HL-60/S4 treated with phorbol 12-myristate 13-acetate at 8.2 ng/mL for 4 days and 3 days (cell line): ENCODE measurements around the gene GGT7.
"Not testable (repeated sequence)": the region's sequence is repeated elsewhere in the genome, so short reads cannot be mapped to it uniquely, and the experiment has no call there.

Experiments
- in situ Hi-C: fragments of 300-500 bp; cut with MboI; formaldehyde crosslinking; loops from 2 replicates; pipeline ENCODE4 v1.15.0; 2022; ENCODE audit warnings: low sequenced_read_pairs

The GGT7 gene, protein sequence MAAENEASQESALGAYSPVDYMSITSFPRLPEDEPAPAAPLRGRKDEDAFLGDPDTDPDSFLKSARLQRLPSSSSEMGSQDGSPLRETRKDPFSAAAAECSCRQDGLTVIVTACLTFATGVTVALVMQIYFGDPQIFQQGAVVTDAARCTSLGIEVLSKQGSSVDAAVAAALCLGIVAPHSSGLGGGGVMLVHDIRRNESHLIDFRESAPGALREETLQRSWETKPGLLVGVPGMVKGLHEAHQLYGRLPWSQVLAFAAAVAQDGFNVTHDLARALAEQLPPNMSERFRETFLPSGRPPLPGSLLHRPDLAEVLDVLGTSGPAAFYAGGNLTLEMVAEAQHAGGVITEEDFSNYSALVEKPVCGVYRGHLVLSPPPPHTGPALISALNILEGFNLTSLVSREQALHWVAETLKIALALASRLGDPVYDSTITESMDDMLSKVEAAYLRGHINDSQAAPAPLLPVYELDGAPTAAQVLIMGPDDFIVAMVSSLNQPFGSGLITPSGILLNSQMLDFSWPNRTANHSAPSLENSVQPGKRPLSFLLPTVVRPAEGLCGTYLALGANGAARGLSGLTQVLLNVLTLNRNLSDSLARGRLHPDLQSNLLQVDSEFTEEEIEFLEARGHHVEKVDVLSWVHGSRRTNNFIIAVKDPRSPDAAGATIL

DNA sequence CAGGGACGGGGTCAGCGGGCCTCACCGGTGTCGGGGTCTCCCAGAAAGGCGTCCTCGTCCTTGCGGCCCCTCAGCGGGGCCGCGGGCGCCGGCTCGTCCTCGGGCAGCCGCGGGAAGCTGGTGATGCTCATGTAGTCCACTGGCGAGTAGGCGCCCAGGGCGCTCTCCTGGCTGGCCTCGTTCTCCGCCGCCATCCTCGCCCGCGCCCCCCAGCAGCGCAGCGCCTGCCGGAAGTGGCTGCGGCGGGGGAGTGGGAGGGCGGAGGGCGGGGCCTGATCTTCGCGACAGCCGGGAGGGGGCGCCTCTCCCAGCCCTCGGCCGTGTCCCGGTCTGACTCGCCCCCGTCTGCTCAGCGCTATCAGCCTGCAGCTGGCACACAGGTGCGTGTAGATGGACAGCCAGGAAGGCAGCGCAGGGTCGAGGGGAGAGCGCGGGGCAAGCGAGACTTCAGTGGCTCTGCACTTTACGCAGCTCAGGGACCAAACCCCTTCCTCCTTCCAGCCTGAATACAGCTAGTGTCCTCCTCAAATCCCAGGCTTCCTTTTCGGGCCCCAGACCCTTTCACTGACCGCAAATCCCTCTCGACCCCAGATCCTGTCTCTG is at the start of gene GGT7:
GGT7 (minus strand) TSS at position 235 of the 603 bp plus-strand sequence; CDS start at position 194, 41 bp downstream.
- in situ Hi-C loops = no loop called here

- in situ Hi-C loops = no loop called here
Measured at GRCh38 chr20:34921436-34921835, 48.8 kb upstream of the GGT7 start.

GRCh38 chr20:34920055-34920454 is 47.4 kb upstream of the GGT7 start:
- in situ Hi-C loops = no loop called here

- in situ Hi-C loops = no loop called here
Measured at GRCh38 chr20:34916774-34917354, 44.2 kb upstream of the GGT7 start.

GRCh38 chr20:34915749-34916455 is 43.2 kb upstream of the GGT7 start:
- in situ Hi-C loops = no loop called here

GRCh38 chr20:34915131-34915530 is 42.5 kb upstream of the GGT7 start:
- in situ Hi-C loops = no loop called here

DNA sequence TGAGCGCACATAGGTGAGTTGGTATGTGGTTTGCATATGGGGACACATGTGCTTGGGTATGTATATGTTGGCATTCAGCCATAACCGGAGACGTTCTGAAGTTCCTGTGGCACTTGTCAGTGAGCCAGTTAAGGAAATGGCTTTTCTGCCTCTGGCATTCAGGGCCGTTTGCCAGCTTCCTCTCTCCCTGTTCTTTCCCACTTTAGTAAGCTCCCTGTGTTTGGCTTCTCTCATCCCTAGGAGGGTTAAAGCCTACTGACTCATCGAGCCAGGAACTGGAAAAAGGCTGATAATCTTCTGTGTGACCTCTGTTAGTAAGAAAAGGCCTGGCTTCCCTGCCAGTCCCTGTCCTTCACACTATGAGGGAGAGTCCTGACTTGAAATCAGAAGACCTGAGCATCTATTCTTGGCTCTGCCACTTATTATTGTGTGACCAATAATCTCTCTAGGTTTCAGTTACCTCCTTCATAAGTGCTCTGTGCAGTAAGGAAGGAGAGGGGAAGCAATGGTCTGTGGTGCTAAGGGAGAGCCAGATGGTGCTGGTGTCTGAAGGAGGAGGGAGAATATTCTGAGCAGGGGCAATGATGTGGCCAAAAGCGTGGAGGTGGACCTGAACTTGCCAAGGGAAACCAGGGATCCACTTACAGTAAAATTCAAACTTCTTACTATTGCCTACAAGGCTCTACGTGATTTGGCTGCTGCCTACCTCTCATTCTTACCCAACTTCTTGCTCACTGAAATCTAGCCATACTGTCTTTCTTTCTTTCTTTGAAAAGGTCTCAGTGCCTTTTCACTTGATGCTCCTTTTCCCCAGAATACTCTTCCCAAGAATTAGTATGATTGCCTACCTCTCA is 35.2 kb upstream of the GGT7 start:
- in situ Hi-C loops = no loop called here

- in situ Hi-C loops = no loop called here
Measured at GRCh38 chr20:34904202-34904621, 31.6 kb upstream of the GGT7 start.

GRCh38 chr20:34898731-34899130 is 26.1 kb upstream of the GGT7 start:
- in situ Hi-C loops = not testable (repeated sequence)

DNA sequence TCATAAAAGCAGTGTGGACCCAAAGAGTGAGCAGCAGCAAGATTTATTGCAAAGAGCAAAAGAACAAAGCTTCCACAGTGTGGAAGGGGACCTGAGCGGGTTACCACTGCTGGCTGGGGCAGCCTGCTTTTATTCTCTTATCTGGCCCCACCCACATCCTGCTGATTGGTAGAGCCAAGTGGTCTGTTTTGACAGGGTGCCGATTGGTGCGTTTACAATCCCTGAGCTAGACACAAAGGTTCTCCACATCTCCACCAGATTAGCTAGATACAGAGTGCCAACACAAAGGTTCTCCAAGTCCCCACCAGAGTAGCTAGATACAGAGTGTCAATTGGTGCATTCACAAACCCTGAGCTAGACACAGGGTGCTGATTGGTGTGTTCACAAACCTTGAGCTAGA is 25.5 kb upstream of the GGT7 start:
- in situ Hi-C loops = not testable (repeated sequence)

DNA sequence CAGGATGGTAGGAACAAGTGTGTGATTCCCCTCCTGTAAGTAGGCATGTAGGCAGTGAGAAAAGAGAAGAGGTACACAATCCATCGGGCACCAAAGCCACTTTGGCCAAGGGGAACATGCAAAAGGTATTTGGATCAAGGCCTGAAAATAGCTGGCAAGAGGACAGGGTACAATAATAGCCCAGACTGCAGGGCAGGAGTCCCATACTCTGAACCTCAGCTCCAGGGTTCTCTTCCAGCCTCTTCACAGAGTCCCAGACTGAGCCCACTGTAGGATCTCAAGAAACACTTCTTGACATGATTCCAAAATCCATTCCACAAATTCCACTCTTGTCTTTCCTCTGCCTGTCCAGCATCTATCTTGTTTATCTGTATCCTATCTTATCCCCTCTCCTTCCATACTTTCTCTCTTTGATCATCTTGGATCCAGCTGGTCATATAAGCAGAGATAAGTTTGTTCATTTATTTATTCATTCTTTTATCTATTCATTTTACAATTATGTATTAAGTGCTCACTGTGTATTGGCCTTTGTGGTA is 23.5 kb upstream of the GGT7 start:
- in situ Hi-C loops = no loop called here

GRCh38 chr20:34895465-34895864 is 22.8 kb upstream of the GGT7 start:
- in situ Hi-C loops = no loop called here

- in situ Hi-C loops = no loop called here
Measured at GRCh38 chr20:34894723-34895122, 22.1 kb upstream of the GGT7 start.

GRCh38 chr20:34892671-34893070 is 20.0 kb upstream of the GGT7 start:
- in situ Hi-C loops = no loop called here

DNA sequence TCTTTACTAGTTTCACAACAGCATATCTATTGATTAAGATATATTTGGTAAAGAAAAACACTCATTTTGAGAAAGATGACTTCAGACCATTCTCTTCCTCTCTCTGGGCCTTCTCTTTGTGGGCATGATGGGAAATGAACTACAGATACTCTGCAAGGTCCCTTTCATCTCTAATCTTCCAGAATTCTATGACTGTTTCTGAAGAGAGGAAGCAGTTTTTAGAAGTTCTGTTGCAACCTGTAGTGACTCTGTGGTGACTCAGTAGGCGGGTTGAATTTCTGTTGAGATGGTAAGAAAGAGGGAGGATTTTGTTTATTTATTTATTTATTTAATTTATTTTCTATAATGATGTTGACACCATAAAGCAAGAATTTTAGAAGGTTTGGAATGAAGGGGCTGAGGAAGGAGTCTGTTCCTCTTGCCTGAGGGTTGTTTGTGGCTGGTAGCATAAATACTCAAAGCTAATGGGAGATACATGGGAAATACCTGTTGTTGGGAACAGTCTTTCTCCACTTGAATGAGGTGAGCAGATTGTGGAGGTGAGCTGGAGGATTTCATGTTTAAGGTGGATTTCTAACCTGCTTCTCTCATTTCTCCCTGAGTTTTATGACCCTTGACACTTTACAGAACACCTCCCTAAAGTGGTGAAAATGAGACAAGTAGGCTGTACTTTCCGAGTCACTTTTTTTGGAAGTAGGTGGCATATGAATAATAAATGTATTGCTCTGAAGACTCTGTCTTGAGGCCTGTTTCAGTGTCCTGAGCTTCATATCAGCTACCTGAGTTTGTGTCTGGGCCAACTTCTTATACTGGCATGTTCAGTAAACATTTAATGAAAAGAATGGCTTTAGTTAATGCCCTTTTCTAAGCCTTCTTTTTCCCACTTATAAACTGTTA is 18.8 kb upstream of the GGT7 start:
- in situ Hi-C loops = no loop called here

GRCh38 chr20:34888468-34888867 is 15.8 kb upstream of the GGT7 start:
- in situ Hi-C loops = no loop called here

- in situ Hi-C loops = no loop called here
Measured at GRCh38 chr20:34887023-34887422, 14.4 kb upstream of the GGT7 start.

DNA sequence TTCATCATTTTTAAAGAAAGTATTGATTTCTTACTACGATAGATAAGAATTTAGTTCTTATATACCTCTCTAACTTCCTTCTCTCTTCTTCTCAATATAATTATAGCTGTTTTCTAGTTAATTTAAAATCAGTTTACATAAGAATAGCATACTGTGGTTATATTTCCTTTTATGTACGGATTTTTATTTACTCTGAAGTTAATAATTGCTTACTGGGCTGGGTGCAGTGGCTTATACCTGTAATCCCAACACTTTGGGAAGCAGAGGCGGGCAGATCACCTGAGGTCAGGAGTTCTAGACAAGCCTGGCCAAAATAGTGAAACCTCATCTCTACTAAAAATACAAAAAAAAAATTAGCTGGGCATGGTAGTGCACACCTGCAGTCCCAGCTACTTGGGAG is 13.5 kb upstream of the GGT7 start:
- in situ Hi-C loops = no loop called here

GRCh38 chr20:34884260-34884659 is 11.6 kb upstream of the GGT7 start:
- in situ Hi-C loops = no loop called here
